GM19099 (cell line): ENCODE results near the gene GPR22.

Experiments used
- POLR2A ChIP-seq: IDR thresholded peaks from 3 replicates; pipeline ENCODE4 v1.6.1; 2011; ENCODE audit warnings: low read depth; ENCODE audit not compliant: insufficient read length; ENCODE audit errors: extremely low read depth

GPR22 gene

GRCh38 chr7:107468824-107469223 lies 1.0 kb upstream of the GPR22 start:
- no peak for TF ChIP-seq POLR2A

GRCh38 chr7:107471292-107472070 lies 1.6 kb downstream of the GPR22 start:
- no peak for TF ChIP-seq POLR2A

DNA sequence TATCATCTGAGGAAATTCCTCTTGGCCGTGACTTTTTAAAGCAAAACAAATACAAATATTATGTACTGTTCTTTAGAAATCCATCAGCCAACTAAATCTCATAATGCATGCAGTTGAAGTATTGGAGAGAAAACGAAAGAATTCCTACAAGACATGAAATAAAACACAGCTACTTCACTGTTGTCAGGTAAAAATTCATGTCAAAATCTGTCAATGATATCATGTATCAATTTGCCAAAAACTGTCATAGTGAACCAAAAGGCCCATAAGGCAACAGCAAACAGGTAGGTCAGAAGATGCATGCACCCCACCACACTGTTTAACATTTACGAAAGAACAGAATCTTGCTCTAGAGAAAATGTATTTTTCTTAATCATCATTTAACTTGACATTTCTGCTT lies 2.3 kb downstream of the GPR22 start:
- TF ChIP-seq POLR2A: no peak

- no peak for TF ChIP-seq POLR2A
Measured at GRCh38 chr7:107474104-107474521, 4.3 kb downstream of the GPR22 start.

GRCh38 chr7:107479303-107479702 lies 9.4 kb downstream of the GPR22 start:
- no peak for TF ChIP-seq POLR2A

DNA sequence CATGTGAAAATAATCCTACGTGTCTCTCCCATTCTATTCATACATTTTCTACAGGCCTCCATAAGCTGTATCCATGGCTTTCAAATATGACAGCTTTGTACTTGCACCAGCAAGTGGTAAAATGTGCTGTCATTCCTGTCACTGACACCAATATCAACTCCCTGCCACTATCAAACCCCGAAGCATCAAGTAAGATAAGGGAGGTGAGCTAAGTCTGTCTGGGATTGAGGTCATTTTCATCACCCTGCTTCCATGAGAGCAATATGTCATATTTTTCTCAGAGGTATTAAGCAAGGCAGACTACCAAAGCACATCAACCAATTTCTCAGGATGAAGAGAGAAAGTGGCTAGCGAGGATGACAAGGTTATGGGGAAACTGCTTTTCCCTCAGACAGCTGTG lies 11.1 kb downstream of the GPR22 start:
- TF ChIP-seq POLR2A: no peak

- TF ChIP-seq POLR2A: no peak
Measured at GRCh38 chr7:107482571-107482970, 12.7 kb downstream of the GPR22 start.

- TF ChIP-seq POLR2A: no peak
Measured at GRCh38 chr7:107486041-107486440, 16.2 kb downstream of the GPR22 start.

DNA sequence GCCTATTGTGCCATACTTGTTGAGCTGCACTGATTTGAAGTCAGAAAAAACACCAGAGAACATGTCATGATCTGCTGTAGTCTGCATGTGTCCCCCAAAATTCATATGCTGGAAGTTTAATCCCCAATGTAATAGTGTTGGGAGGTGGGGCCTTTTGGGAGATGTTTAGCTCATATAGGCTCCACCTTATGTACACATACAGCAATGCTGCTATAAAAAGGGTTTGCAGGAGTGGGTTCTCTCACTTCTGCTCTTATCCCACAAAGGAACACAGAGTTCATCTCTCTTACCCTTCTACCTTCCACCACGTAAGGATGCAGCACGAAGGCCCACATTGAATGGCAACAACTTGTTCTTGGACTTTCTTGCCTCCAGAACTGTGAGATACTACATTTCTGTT lies 23.0 kb downstream of the GPR22 start:
- no peak for TF ChIP-seq POLR2A

GRCh38 chr7:107494315-107494751 lies 24.5 kb downstream of the GPR22 start:
- TF ChIP-seq POLR2A: no peak

DNA sequence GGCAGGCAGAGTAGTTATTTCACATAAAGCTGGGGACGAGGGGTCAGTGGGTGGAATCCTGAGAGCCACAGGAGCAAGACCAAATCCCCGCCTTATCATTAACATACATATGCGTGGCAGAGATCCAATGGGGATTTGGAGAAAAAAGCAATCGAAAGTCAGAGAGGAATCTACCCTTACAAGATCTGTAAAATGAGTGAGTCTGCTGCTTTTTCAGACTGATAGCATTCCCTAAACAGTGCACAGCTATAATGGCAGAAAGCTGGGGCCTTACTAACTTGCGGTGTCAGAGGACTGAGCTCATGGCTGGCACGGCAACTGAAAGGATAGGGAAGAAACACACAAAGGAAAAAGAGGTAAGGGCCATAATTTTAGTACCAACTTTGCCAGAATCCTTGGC lies 25.0 kb downstream of the GPR22 start:
- TF ChIP-seq POLR2A: no peak

DNA sequence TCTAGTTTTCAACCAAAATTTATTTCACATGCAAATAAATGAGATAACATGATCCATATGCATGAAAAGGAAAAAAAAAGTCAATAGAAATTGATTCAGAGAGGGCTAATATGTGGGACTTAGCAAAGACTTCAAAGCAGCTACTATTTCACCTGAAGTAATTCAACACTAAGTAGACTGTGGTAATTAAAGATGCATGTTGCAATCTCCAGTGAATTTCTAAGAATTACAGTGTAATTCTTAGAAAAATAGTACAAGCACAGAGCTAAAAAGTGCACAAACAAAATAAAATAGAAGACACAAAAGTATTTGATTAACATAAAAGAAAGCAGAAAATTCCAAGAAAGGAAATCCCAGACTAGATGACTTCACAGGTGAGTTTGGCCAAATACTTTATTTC lies 25.7 kb downstream of the GPR22 start:
- no peak for TF ChIP-seq POLR2A

DNA sequence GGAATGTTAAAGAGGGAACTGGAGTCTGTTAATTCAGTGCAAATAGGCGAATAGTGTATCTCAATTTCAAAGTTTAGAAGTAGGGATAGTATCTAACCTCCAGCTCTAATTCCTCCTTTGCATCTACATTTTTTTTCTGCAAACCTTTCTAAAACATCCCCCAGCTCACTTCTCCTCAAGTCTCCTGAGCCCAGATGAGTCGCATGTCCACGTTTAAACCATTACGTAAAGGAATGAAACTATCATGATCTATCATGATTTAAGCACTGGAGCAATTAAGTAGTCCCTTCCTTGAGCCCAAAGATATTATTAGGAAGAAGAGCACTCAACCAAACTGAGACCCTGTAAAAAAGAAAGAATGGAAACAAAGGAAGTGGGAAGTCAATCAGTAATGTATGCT lies 29.9 kb downstream of the GPR22 start:
- no peak for TF ChIP-seq POLR2A

- TF ChIP-seq POLR2A: no peak
Measured at GRCh38 chr7:107501593-107501992, 31.7 kb downstream of the GPR22 start.

GRCh38 chr7:107502154-107502553 lies 32.3 kb downstream of the GPR22 start:
- TF ChIP-seq POLR2A: no peak

DNA sequence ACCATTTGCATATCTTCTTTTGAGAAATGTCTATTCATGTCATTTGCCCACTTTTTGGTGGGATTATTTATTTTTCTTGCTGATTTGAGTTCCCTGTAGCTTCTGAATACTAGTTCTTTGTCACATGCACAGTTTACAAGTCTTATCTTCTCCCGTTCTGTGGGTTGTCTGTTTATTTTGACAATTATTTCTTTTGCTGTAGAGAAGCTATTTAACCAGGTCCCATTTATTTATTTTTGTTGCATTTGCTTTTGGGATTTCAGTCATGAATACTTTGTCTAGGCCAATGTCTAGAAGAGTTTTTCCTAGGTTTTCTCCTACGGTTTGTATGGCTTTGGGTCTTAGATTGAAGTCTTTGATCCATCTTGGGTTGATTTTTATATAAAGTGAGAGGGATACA lies 32.9 kb downstream of the GPR22 start:
- TF ChIP-seq POLR2A: no peak

DNA sequence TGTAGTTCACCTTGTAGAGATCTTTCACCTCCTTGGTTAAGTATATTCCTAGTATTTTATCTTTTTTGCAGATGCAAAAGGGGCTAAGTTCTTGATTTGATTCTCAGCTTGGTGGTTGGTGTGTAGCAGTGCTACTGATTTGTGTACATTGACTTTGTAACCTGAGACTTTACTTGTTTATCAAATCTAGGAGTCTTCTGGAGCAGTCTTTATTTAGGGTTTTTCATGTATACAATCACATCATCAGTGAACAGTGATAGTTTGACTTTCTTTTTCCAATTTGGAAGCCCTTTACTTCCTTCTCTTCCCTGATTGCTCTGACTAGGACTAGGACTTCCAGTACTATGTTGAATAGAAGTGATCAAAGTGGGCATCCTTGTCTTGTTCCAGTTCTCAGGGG lies 33.8 kb downstream of the GPR22 start:
- TF ChIP-seq POLR2A: no peak

DNA sequence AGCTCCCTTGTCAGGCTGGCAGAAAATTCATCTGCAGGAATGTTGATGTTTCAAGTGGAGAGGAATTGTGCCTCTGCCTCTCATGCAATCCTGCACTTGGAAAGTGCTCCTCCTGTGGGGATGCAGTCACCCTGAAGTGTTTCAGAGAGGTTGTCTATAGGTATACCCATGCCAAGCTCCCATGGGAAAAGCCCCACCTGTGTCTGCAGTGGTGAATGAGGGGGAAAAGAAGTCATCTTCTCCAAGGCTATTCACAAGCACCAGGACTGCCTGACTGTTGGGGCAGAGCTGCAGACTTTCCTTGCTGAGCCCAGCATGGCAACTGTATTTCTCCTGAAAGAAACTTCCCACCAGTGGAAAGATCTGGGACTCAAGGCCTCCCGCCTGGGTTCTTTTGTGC lies 35.5 kb downstream of the GPR22 start:
- TF ChIP-seq POLR2A: no peak
